Gastrocnemius medialis (tissue), 4 donors: ENCODE measurements around the gene SHBG.

Experiments
- CTCF ChIP-seq, 5 experiments: fragments of 450-650 bp in 3 of 5; fragments of 200-600 bp in 2 of 5; sonication (generic) in 2 of 5; IDR thresholded peaks in 4 of 5; conservative IDR thresholded peaks in 1 of 5; 1 replicate in 4 of 5; 2 replicates in 1 of 5; pipeline ENCODE4 v1.5.1; 2016 to 2019; ENCODE audit warnings: antibody characterized with exemption in 5 of 5, mild to moderate bottlenecking in 3 of 5, moderate library complexity in 3 of 5
- POLR2A ChIP-seq, 2 donors: fragments of 450-650 bp; IDR thresholded peaks; one replicate each; pipeline ENCODE4 v1.6.1; 2017; ENCODE audit warnings: antibody characterized with exemption in 2 of 2, mild to moderate bottlenecking in 2 of 2, moderate library complexity in 2 of 2

GRCh38 chr17:7592422-7593021 lies 37.4 kb upstream of the SHBG start:
- TF ChIP-seq CTCF (IDR thresholded peaks at IDR 0.05 in 4 of 5, conservative IDR thresholded peaks at IDR 0.05 in 1 of 5) = no peak
- no peak for TF ChIP-seq POLR2A (IDR thresholded peaks at IDR 0.05)
